ENCODE measurements around the gene TRIM39.
A peak's percentile ranks its signal among the peaks of the same experiment; 100 is the strongest.
"Not testable (repeated sequence)": the region's sequence is repeated elsewhere in the genome, so short reads cannot be mapped to it uniquely, and the experiment has no call there.

Gene TRIM39

DNA sequence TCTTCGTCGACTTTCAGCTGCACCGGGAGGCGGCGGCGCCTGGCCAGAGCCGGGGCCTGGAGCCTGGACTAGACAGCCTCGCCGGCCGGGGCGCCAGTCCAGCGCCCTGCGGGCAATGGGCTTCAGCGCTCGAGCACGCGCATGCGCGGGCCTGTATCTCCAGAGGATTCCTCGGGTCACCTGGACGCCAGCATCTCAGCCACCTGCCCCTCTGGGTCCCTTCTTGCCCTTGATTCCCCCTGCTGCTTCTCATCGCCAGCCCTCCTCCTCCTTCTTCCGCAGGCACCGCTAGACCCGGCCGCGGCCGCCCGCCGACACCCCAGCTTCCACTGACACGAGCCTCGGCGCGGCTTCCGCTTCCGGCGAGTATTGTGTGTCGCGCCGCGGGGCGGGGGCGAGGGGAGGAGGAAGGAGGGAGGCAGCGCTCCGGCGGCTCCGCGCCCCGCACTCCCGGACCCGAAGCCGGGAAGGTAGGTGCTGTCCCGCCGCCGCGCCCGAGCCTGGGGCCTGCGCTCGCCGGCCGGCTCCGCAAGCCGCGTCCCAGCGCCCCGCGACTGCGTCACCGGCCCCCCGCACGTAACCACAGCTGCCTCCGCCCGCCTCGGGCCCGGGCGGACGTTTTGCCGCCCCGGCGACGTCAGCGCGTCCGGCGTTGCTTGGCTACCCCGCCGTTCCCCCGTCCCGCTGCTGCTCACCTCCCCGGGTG lies at the start of gene TRIM39:
Gene TRIM39 (plus strand): TSS at position 402 of the 706 bp plus-strand sequence. CDS start 2,391 bp downstream, outside the sequence.
- H3K4me3 ChIP-seq (ENCODE audit: low read depth, low read length), result peak within 1 kb of the TSS; percentile 71

- not testable (repeated sequence) for H3K4me3 ChIP-seq (ENCODE audit: low read depth, low read length)
These were observed 45.7 kb upstream of the TRIM39 start for GRCh38 chr6:30280988-30281387.

DNA sequence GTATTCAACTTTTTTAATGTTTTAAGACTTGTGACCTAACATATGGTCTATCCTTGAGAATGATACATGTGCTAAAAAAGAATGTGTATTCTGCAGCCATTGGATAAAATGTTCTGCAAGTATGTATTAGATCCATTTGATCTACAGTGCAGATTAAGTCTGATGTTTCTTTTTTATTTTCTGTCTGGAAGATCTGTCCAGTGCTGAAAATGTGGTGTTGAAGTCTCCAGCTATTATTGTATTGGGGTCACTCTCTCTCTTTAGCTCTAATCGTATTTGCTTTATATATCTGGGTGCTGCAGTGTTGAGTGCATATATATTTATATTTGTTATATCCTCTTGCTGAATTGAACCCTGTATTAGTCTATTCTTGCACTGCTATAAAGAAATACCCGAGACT lies 44.2 kb upstream of the TRIM39 start:
- H3K4me3 ChIP-seq (ENCODE audit: low read depth, low read length), result no peak overlapping the region

DNA sequence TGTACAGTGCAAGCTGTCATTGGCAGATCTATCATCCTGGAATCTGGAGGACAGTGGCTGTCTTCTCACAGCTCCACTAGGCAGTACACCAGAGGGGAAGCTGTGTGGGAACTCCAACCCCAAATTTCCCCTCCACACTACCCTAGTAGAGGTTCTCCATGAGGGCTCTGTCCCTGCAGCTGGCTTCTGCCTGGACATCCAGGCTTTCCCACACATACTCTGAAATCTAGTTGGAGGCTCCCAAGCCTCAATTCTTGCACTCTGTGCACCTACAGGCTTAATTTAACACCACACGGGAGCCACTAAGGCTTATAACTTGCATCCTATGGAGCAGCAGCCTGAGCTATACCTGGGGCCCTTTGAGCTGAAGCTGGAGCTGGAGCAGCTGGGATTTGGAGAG lies 43.0 kb upstream of the TRIM39 start:
- H3K4me3 ChIP-seq (ENCODE audit: low read depth, low read length), result no peak overlapping the region

DNA sequence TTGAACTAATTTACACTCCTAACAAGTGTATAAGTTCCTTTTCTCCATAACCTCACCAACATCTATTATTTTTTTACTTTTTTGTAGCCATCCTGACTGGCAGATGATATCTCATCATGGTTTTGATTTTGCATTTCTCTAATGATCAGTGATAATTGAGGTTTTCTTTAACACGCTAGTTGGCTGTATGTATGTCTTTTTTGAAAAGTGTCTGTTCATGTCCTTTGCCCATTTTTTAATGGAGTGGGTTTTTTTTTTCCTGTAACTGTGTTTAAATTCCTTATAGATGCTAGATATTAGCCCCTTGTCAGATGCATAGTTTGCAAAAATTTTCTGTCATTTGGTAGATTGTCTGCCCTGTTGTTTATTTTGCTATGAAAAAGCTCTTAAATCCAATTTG lies 39.6 kb upstream of the TRIM39 start:
- no peak overlapping the region for H3K4me3 ChIP-seq (ENCODE audit: low read depth, low read length)

DNA sequence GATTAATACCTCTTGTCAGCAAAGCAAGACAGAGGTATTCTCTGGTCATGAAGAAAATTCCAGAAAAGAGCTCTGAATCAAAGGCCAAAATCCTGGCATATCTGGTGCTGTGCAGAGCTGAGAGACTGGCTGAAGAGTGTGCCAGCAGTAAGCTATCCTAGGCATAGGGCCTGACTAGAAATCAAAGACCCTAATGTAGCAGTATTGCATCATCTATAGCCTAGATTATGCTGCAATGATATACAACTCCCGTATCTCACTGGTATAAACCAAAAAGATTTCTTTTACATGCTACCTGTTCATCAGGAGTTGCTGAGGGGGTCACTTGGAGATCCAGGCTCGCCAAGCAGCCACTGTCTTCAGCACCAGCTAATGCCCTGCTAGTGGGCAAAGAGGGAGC lies 30.9 kb upstream of the TRIM39 start:
- no peak overlapping the region for H3K4me3 ChIP-seq (ENCODE audit: low read depth, low read length)

GRCh38 chr6:30304002-30304401 lies 22.7 kb upstream of the TRIM39 start:
- no peak overlapping the region for H3K4me3 ChIP-seq (ENCODE audit: low read depth, low read length)

DNA sequence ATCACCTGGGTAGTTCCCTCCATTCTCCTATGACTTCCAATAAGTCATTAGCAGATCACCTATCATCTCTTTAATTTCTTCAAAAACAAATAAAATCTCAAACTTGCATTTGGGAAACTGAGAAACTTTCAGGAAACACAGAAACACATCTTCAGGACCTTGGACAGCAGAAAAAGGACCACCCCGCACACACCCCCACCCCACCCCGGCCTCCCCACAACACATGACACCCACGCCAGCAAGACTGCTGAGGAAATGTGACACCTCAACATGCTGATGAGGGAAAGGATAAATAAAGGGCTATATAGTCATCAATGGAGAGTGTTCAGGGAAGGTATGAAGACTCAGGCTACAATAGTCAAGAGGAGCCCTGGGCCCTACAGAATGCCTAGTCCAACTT lies 15.6 kb upstream of the TRIM39 start:
- H3K4me3 ChIP-seq (ENCODE audit: low read depth, low read length), result no peak overlapping the region

DNA sequence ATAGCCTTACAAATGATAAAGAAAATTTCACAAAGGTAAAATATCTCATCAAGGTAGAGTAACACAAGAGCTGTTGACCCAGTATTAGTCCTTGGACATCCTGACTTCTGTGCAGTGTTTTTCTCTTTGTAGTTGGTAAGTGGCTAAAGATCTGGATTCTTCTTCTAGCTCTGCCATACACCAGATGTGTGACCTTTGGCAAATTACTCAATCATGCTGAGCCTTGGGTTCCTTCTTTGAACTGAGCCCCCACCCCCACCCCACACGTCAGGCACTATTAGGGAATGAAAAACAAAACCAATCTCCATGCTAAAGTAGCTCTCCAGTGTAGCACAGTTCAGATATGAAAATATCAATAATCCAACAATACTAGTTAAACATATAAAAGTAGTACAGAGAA lies 15.1 kb upstream of the TRIM39 start:
- no peak overlapping the region for H3K4me3 ChIP-seq (ENCODE audit: low read depth, low read length)

DNA sequence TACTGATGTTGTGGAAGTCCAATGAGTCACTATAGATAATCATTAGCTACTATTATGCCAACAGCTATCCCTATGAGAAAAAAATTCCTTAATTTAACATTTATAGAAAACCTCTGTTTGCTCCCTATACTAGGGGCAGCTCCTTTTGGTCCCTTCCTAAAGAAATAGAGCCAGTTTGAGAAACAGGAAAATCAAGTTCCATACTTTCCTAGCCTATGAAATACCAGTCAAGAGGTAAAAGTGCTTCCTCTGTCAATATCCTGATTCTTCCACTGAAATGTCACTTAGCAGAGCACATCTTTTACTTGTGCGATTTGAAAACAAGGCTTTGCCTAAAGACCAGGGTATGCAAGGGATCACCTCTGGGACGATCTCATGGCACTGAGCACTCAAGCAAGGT lies 14.5 kb upstream of the TRIM39 start:
- H3K4me3 ChIP-seq (ENCODE audit: low read depth, low read length), result no peak overlapping the region

DNA sequence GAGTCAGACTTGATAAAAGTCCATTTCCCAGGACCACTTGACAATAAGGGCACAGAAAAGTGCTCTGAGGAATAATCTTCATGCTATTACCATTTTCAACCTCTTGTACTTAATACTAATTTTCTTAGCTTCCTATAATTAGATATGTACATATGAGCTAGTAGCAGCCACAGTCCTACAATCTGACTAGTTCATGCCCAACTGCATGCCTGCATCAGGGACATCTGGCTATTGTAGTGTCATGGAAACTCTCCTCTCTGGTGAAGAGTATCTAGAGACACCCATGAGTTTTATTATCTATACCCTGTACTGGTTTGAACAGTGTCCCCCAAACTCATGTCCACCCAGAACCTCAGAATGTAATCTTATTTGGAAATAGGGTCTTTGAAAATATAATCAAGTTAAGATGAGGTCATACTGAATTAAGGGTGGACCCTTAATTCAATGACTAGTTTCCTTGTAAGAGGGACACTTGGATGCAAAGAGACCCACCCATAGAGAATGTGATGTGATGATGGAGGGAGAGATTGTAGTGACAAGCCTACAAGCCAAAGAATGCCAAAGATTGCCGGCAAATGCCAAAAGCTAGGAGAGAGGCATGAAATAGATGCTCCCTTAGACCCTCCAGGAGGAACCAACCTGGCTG lies 13.9 kb upstream of the TRIM39 start:
- no peak overlapping the region for H3K4me3 ChIP-seq (ENCODE audit: low read depth, low read length)

GRCh38 chr6:30315156-30315555 lies 11.6 kb upstream of the TRIM39 start:
- H3K4me3 ChIP-seq (ENCODE audit: low read depth, low read length), result no peak overlapping the region

DNA sequence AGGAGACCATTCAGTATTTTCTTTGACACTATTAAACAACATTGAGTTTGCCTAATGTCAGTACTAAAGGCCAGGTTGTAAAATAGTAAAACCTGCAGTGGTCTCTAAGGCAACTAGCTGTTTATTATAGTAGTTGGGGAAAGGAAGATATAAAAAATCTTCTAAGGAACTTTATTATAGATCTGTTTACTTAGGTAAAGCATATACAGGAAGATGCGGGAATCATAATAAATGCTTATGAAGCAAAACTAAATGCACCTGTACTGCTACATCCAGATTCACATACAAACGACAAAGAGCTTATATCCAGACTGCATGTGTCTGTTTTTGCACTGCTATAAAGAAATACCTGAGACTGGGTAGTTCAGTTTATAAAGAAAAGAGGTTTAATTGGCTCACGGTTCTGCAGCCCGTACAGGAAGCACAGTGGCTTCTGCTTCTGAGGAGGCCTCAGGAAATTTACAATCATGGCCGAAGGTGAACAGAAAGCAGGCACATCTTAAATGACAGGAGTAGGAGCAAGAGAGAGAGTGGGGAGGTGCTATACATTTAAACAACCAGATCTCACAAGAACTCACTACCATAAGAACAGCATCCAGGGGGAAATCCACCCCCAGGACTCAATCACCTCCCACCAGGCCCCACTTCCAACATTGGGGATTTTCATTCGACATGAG lies 8.7 kb upstream of the TRIM39 start:
- H3K4me3 ChIP-seq (ENCODE audit: low read depth, low read length), result no peak overlapping the region

- H3K4me3 ChIP-seq (ENCODE audit: low read depth, low read length), result no peak overlapping the region
These were observed 7.4 kb upstream of the TRIM39 start for GRCh38 chr6:30319146-30319835.

DNA sequence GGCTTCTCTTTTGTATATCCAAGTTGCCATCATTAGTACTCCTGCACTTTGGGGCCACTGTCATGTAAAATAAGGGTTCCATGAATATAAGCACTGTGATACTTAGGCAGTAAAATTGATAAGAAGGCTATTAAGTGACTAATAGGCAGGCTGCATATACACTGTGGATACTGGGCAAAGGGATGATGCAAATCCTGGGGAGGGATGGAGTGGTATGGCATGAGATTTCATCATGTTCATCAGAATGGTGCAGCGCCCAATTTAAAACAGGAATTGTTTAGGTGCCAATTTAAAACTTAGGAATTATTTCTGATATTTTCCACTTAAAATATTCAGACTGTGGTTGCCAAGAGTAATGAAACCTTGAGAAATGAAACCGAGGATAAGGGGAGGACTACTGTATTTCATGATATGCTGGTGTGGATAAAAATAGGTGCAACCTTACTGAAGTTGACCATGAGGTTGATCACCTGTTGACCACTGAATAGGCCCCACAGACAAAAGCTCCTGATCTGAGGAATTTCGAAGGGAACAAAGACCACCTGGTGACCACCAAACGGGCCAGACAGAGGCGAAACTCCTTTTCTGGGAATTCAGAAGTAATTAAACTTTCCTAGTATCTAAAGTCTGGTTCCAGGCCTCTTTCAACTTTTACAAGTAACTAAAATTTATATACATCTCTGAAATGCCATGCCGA lies 4.9 kb upstream of the TRIM39 start:
- no peak overlapping the region for H3K4me3 ChIP-seq (ENCODE audit: low read depth, low read length)

DNA sequence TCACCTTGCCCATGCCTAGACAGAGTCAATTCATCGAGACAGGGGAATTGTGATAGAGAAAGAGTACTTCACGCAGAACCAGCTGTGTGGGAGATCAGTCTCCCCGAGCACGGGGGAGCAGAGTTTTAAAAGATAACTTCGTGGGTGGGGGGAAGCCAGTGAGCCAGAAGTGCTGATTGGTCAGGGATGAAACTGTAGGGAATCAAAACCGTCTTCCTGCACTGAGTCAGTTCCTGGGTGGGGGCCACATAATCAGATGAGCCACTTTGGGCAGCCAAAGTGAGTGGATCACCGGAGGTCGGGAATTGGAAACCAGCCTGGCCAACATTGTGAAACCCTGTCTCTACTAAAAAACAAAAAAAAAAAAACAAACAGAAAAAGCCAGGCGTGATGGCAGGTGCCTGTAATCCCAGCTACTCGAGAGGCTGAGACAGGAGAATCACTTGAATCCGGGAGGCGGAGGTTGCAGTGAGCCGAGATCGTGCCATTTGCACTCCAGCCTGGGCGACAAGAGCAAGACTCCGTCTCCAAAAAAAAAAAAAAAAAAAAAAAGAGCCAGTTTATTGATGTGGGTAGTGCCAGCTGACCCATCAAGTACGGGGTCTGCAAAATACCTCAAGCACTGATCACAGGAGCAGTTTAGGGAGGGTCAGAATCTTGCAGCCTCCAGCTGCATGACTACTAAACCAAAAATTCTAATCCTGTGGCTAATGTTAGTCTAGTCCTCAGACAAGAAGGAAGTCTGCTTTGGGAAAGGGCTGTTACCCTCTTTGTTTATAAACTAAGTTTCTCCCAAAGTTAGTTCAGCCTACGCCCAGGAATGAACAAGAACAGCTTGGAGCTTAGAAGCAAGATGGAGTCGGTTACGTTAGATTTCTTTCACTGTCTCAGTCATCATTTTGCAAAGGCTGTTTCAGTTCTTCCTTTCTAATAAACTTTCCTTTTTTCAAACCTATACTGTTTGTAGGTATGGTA lies 3.9 kb upstream of the TRIM39 start:
- H3K4me3 ChIP-seq (ENCODE audit: low read depth, low read length), result no peak overlapping the region

- no peak overlapping the region for H3K4me3 ChIP-seq (ENCODE audit: low read depth, low read length)
These were observed 2.9 kb upstream of the TRIM39 start for GRCh38 chr6:30323806-30324205.

GRCh38 chr6:30325150-30325872 lies 1.4 kb upstream of the TRIM39 start:
- H3K4me3 ChIP-seq (ENCODE audit: low read depth, low read length), result peak overlapping the region; percentile 71

- H3K4me3 ChIP-seq (ENCODE audit: low read depth, low read length), result peak overlapping the region; percentile 71
These were observed 728 bp upstream of the TRIM39 start for GRCh38 chr6:30325873-30326525.

All from iPS-11a (cell line).